ENCODE measurements around the gene CSTF1. TPM values are rescaled to one million over a fixed set of nuclear protein-coding genes. Genes with fewer than 3 reads are reported as not detected.
"Not testable (repeated sequence)": the region's sequence is repeated elsewhere in the genome, so short reads cannot be mapped to it uniquely, and the experiment has no call there.

The CSTF1 gene
- total and polyA plus RNA-seq, 3 donors from 2014 or later, result 41.8 to 80.6 (median 53.3) TPM

- no peak for TF ChIP-seq CTCF (IDR thresholded peaks at IDR 0.05)
- TF ChIP-seq POLR2A (IDR thresholded peaks at IDR 0.05), result no peak
- Histone ChIP-seq H3K27me3 (no peaks in the 10 kb centered on the region), H3K4me1 (peaks cover 13% of the 10 kb centered on the region), H3K9me3 (no peaks in the 10 kb centered on the region), H3K4me3 (no peak overlapping the region), H3K36me3 (ENCODE audit: low read depth, missing control alignments) (no peaks in the 10 kb centered on the region), H3K27ac (no peak overlapping the region)
- DNase-seq, result no peak
- intact Hi-C loops (cut with DNase I; ENCODE audit: low total_unique reads), result no loop called here
- 61 to 76% methylated on average over 1 of the region's 1 CpG for WGBS, 2 donors
Observed at GRCh38 chr20:56409956-56410355, 17.5 kb downstream of the CSTF1 start.

GRCh38 chr20:56411287-56411686 is 18.8 kb downstream of the CSTF1 start:
- H3K9me3 ChIP-seq; intact Hi-C loops (cut with DNase I; ENCODE audit: low total_unique reads); H3K36me3 ChIP-seq (ENCODE audit: low read depth, missing control alignments); H3K4me3 ChIP-seq; DNase-seq; H3K27me3 ChIP-seq: not testable (repeated sequence)
- 86 to 94% methylated on average over 7 of the region's 7 CpGs for WGBS, 2 donors
- Histone ChIP-seq H3K27ac (peak overlapping the region; percentile 13 to 52), H3K4me1 (peaks cover 13% of the 10 kb centered on the region)

- H3K4me3 ChIP-seq, result no peak within 1 kb of the TSS
- TF ChIP-seq POLR2A (IDR thresholded peaks at IDR 0.05) (no peak), CTCF (IDR thresholded peaks at IDR 0.05) (no peak)
- peaks cover 13% of the 10 kb centered on the region for H3K4me1 ChIP-seq
- H3K9me3 ChIP-seq, result no peaks in the 10 kb centered on the region
- peak within 1 kb of the TSS; percentile 13 to 52 for H3K27ac ChIP-seq
- intact Hi-C loops (cut with DNase I; ENCODE audit: low total_unique reads), result no loop called here
- 47 to 52% methylated on average over 10 of the region's 10 CpGs for WGBS, 2 donors
- H3K27me3 ChIP-seq, result no peaks in the 10 kb centered on the region
- no peak for DNase-seq
- H3K36me3 ChIP-seq (ENCODE audit: low read depth, missing control alignments), result no peaks in the 10 kb centered on the region
Observed at GRCh38 chr20:56411759-56412472, 19.5 kb downstream of the CSTF1 start, which contains the start of gene CASS4. Gene CASS4 (plus strand): TSS chr20:56412260. CDS start chr20:56412459, 199 bp downstream.

- Histone ChIP-seq H3K9me3 (no peaks in the 10 kb centered on the region), H3K4me3 (no peak overlapping the region), H3K27me3 (no peaks in the 10 kb centered on the region), H3K36me3 (ENCODE audit: low read depth, missing control alignments) (no peaks in the 10 kb centered on the region), H3K4me1 (peaks cover 13% of the 10 kb centered on the region), H3K27ac (peak overlapping the region in 1 of 2 donors; percentile 52)
- no peak for DNase-seq
- 78 to 87% methylated on average over 7 of the region's 7 CpGs for WGBS, 2 donors
- intact Hi-C loops (cut with DNase I; ENCODE audit: low total_unique reads), result no loop called here
- TF ChIP-seq CTCF (IDR thresholded peaks at IDR 0.05), result no peak
- TF ChIP-seq POLR2A (IDR thresholded peaks at IDR 0.05), result no peak
Observed at GRCh38 chr20:56412473-56412790, 20.0 kb downstream of the CSTF1 start.

GRCh38 chr20:56412949-56413348 is 20.5 kb downstream of the CSTF1 start:
- 99 to 100% methylated on average over 3 of the region's 3 CpGs for WGBS, 2 donors
- peaks cover 13% of the 10 kb centered on the region for H3K4me1 ChIP-seq
- H3K4me3 ChIP-seq, result no peak overlapping the region
- H3K9me3 ChIP-seq, result no peaks in the 10 kb centered on the region
- H3K36me3 ChIP-seq (ENCODE audit: low read depth, missing control alignments), result no peaks in the 10 kb centered on the region
- TF ChIP-seq POLR2A (IDR thresholded peaks at IDR 0.05) (no peak), CTCF (IDR thresholded peaks at IDR 0.05) (no peak)
- H3K27me3 ChIP-seq, result no peaks in the 10 kb centered on the region
- no peak for DNase-seq
- H3K27ac ChIP-seq, result peak overlapping the region in 1 of 2 donors; percentile 52
- intact Hi-C loops (cut with DNase I; ENCODE audit: low total_unique reads), result no loop called here

Measured in testis (tissue), 3 donors.